Measurements from ENCODE around the gene IFT74. TPM values are rescaled to one million over a fixed set of nuclear protein-coding genes. Genes with fewer than 3 reads are reported as not detected.

The IFT74 gene
- total and polyA plus RNA-seq, 10 of the 15 experiments (the other 5 are each of a cell fraction or from before 2014, with no cell fraction given), result 7.6 to 15.4 (median 12.3) TPM

DNA sequence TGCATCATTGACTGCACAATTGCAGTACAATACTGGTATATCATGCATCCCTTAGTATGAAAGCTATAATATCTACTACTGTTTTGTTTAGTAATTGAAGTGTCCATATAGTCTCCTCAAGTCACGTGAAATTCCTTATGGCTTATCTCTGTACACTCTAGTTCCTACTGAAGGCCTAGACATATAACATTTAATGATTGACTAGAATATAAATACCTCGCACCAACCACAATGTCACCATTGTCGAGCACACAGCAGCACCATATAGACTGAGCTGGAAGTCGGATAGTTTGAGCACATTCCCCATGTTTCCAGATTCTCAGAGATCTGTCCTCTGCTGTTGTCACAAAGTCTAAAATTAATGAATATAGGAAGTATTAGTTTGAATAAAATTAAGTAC, 30.6 kb upstream of the IFT74 start:
- ChIA-PET RAD21 (ENCODE audit: unreplicated experiment) (interaction anchor here (0.6 kb wide), 1 partner anchor 107 kb away, joined by 4 read pairs; no protein-coding TSS in a partner anchor), SMC1A (ENCODE audit: uncharacterized antibody, unreplicated experiment) (no interaction called here), CTCF (no interaction called here), POLR2A (no interaction called here)
- no peak overlapping the region for H3K9ac ChIP-seq (ENCODE audit: control insufficient read depth, insufficient read depth, low read length)
- FAIRE-seq (no peak), DNase-seq (ENCODE audit: low read depth, low spot score) (no peak), ATAC-seq (no peak)
- in situ Hi-C loops (cut with MboI), result no loop called here
- H3K27me3 ChIP-seq (replicated peaks in 1 of 2; ENCODE audit: control insufficient read depth in 2 of 2, insufficient read depth in 2 of 2, low read length in 1 of 2), result no peaks in the 10 kb centered on the region
- no TSS peak for BruUV-seq (replicated peaks)
- H3K4me2 ChIP-seq (ENCODE audit: control insufficient read depth, insufficient read depth), result no peak overlapping the region
- no peaks in the 10 kb centered on the region for H3K79me2 ChIP-seq (ENCODE audit: control insufficient read depth, insufficient read depth, low read length)
- 97% methylated on average over 4 of the region's 4 CpGs for WGBS (ENCODE audit: insufficient coverage, insufficient replicate concordance, low lambda C conversion rate, missing lambda C conversion rate)
- H3K4me3 ChIP-seq, result no peak overlapping the region
- no peaks in the 10 kb centered on the region for H3K9me3 ChIP-seq (replicated peaks; ENCODE audit: control insufficient read depth, insufficient read depth, low read length)
- H3K36me3 ChIP-seq (ENCODE audit: control insufficient read depth in 2 of 2, insufficient read depth in 2 of 2, low read length in 1 of 2), result peaks cover 2 to 35% of the 10 kb centered on the region in 2 experiments
- H4K20me1 ChIP-seq (ENCODE audit: control insufficient read depth, insufficient read depth), result no peaks in the 10 kb centered on the region
- H3K4me1 ChIP-seq (ENCODE audit: control insufficient read depth, insufficient read depth, low read length), result no peaks in the 10 kb centered on the region
- no peak overlapping the region for H3K27ac ChIP-seq (ENCODE audit: control insufficient read depth, insufficient read depth)
- no peak overlapping the region for H2AFZ ChIP-seq (ENCODE audit: control insufficient read depth, low read depth, low read length)
- intact Hi-C loops (cut with micrococcal nuclease; ENCODE audit: unreplicated experiment), result no loop called here
- TF ChIP-seq CUX1 (IDR thresholded peaks at IDR 0.05; ENCODE audit: insufficient replicate concordance, low read depth, low read length) (no peak), SMAD1 (IDR thresholded peaks at IDR 0.05; ENCODE audit: low read depth, partially characterized antibody) (no peak), NR2C2 (IDR thresholded peaks at IDR 0.05; ENCODE audit: borderline replicate concordance, control insufficient read depth, insufficient read length, low read depth) (no peak), PAX5 (IDR thresholded peaks at IDR 0.05; ENCODE audit: borderline replicate concordance, low read depth, low read length) (no peak), ZZZ3 (IDR thresholded peaks at IDR 0.05; ENCODE audit: control insufficient read depth, insufficient read length, low read depth) (no peak), EZH2 (IDR thresholded peaks at IDR 0.05; ENCODE audit: borderline replicate concordance, control insufficient read depth, low read depth, low read length) (no peak), POLR2AphosphoS5 (IDR thresholded peaks at IDR 0.05; ENCODE audit: low read length) (no peak), BCLAF1 (IDR thresholded peaks at IDR 0.05) (no peak), NRF1 (conservative IDR thresholded peaks at IDR 0.05; ENCODE audit: low read depth, low read length) (no peak), ZBTB4 (CRISPR knock-in tag; IDR thresholded peaks at IDR 0.05) (no peak), IKZF2 (IDR thresholded peaks at IDR 0.05) (no peak), RBBP5 (conservative IDR thresholded peaks at IDR 0.05) (no peak)

Measured in GM12878 (cell line).